ENCODE results near the gene KIF21A. TPM values are rescaled to one million over a fixed set of nuclear protein-coding genes. Genes with fewer than 3 reads are reported as not detected.
"Not testable (repeated sequence)": the region's sequence is repeated elsewhere in the genome, so short reads cannot be mapped to it uniquely, and the experiment has no call there.

KIF21A gene
- total RNA-seq, 6 experiments from 2014 or later = 18.4 to 32.9 (median 27.8) TPM

DNA sequence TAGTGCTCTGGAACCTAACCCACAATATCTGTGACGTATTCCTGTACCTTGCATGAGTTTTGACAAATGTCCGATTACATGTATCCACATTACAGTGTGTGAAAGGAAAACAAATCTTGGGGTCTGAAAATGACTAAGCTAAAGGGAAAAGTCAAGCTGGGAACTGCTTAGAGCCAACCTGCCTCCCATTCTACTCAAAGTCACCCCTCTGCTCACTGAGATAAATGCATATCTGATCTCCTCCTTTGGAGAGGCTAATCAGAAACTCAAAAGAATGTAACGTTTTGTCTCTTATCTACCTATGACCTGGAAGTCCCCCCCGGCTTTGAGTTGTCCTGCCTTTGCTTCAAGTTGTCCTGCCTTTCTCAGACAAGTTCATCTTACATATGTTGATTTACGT lies 34.0 kb upstream of the KIF21A start:
- TF ChIP-seq POLR2A (IDR thresholded peaks at IDR 0.05) = no peak
- TF ChIP-seq, protein P1, sequence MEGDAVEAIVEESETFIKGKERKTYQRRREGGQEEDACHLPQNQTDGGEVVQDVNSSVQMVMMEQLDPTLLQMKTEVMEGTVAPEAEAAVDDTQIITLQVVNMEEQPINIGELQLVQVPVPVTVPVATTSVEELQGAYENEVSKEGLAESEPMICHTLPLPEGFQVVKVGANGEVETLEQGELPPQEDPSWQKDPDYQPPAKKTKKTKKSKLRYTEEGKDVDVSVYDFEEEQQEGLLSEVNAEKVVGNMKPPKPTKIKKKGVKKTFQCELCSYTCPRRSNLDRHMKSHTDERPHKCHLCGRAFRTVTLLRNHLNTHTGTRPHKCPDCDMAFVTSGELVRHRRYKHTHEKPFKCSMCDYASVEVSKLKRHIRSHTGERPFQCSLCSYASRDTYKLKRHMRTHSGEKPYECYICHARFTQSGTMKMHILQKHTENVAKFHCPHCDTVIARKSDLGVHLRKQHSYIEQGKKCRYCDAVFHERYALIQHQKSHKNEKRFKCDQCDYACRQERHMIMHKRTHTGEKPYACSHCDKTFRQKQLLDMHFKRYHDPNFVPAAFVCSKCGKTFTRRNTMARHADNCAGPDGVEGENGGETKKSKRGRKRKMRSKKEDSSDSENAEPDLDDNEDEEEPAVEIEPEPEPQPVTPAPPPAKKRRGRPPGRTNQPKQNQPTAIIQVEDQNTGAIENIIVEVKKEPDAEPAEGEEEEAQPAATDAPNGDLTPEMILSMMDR (IDR thresholded peaks at IDR 0.05) = no peak
- Histone ChIP-seq H3K36me3 (no peaks in the 10 kb centered on the region), H3K4me1 (no peaks in the 10 kb centered on the region), H3K27ac (no peak overlapping the region), H3K9me3 (no peaks in the 10 kb centered on the region), H3K4me3 (no peak overlapping the region), H3K27me3 (no peaks in the 10 kb centered on the region)
- DNase-seq (no peak), ATAC-seq (no peak)
- intact Hi-C loops (cut with DNase I) = no loop called here
- WGBS (ENCODE audit: insufficient coverage, low coverage, low lambda C conversion rate, missing lambda C conversion rate) = 61% methylated on average over 5 of the region's 5 CpGs

DNA sequence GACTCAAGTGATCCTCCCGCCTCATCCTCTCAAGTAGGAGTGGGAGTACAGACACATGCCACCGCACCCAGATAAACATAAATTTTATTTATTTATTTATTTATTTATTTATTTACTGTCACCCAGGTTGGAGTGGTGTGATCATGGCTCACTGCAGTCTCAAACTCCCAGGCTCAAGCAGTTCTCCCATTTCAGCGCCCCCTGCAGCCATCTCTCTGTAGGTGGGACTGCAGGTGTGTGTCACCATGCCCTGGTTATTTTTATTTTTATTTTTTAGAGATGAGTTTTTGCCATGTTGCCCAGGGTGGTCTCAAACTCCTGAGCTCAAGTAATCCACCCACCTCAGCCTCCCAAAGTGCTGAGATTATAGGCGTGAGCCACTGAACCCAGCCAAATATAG lies 33.2 kb upstream of the KIF21A start:
- TF ChIP-seq POLR2A (IDR thresholded peaks at IDR 0.05) = no peak
- Histone ChIP-seq H3K27ac (no peak overlapping the region), H3K4me1 (no peaks in the 10 kb centered on the region), H3K27me3 (no peaks in the 10 kb centered on the region), H3K9me3 (no peaks in the 10 kb centered on the region), H3K36me3 (no peaks in the 10 kb centered on the region), H3K4me3 (no peak overlapping the region)
- intact Hi-C loops (cut with DNase I) = no loop called here
- 91% methylated on average over 4 of the region's 4 CpGs for WGBS (ENCODE audit: insufficient coverage, low coverage, low lambda C conversion rate, missing lambda C conversion rate)
- ATAC-seq (no peak), DNase-seq (no peak)

DNA sequence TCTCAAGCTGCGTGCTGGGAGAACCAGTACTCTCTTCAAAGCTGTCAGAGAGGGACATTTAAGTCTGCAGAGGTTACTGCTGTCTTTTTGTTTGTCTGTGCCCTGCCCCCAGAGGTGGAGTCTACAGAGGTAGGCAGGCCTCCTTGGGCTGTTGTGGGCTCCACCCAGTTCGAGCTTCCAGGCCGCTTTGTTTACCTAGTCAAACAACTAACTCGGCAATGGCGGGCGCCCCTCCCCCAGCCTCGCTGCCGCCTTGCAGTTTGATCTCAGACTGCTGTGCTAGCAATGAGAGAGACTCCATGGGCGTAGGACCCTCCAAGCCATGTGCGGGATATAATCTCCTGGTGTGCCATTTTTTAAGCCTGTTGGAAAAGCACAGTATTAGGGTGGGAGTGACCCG lies 32.2 kb upstream of the KIF21A start:
- intact Hi-C loops (cut with DNase I); H3K27ac ChIP-seq; H3K36me3 ChIP-seq; H3K4me1 ChIP-seq; DNase-seq; H3K4me3 ChIP-seq; ATAC-seq; H3K27me3 ChIP-seq; H3K9me3 ChIP-seq: not testable (repeated sequence)
- WGBS (ENCODE audit: insufficient coverage, low coverage, low lambda C conversion rate, missing lambda C conversion rate) = 85% methylated on average over 4 of the region's 11 CpGs

DNA sequence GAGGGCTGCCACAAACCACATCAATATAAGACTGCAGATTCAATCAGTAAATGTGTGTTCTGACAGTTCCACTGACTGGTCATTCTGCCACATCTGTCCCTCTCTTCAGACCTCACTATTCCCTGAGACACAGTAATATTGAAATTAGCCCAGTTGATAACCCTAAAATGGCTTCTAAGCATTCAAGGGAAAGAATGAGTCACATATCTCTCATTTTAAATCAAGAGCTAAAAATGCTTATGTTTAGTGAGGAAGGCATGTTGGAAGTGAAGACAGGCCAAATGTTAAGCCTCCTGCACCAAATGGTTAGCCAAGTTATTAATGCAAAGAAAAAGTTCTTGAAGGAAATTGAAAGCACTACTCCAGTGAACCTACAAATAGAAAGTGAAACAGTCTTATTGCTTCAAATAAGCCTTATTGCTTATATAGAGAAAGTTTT lies 24.5 kb upstream of the KIF21A start:
- Histone ChIP-seq H3K27ac (no peak overlapping the region), H3K4me1 (no peaks in the 10 kb centered on the region), H3K36me3 (no peaks in the 10 kb centered on the region), H3K4me3 (no peak overlapping the region), H3K9me3 (no peaks in the 10 kb centered on the region), H3K27me3 (no peaks in the 10 kb centered on the region)
- TF ChIP-seq POLR2A (IDR thresholded peaks at IDR 0.05) = no peak
- TF ChIP-seq, protein P1 (IDR thresholded peaks at IDR 0.05) = no peak
- intact Hi-C loops (cut with DNase I) = no loop called here
- no peak for DNase-seq
- ATAC-seq = no peak

DNA sequence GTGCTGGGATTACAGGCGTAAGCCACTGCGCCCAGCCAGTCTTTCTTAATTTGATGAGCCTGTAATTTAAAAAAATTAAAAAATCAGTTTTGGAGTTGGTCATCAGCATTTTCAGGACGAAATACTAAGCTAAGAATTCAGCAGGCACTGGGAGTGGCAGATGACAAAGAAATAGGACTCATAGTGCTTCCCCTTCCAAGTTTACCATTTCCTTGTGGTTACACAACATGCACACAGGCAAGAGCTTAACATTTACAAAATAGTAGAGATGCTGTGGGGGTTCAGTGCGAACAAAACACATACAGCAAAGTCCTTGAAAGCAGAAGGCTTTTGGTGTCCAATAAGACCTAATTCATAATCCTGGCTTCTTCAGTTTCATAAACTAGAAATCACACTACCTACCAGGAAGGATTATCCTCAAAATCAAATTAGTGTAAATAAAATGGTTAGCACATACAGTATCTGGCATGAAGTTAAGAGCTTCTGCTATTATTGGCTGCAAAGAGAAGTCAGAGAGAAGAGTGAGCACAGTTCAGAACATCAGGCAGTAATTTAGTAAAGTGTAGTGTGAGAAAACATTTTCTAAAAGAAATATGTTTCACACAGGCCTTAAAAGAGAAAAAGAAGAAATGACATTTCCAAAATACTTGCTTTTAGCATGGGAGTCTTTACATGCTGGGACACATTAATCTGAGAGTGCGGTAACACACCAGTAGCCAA lies 22.2 kb upstream of the KIF21A start:
- WGBS (ENCODE audit: insufficient coverage, low coverage, low lambda C conversion rate, missing lambda C conversion rate) = 84% methylated on average over 5 of the region's 5 CpGs
- DNase-seq = no peak

More for the DNA sequence above, 22.2 kb upstream of the KIF21A start:
- Histone ChIP-seq H3K27me3 (no peaks in the 10 kb centered on the region), H3K27ac (no peak overlapping the region), H3K9me3 (no peaks in the 10 kb centered on the region), H3K36me3 (no peaks in the 10 kb centered on the region), H3K4me1 (no peaks in the 10 kb centered on the region), H3K4me3 (no peak overlapping the region)
- intact Hi-C loops (cut with DNase I) = no loop called here
- no peak for TF ChIP-seq POLR2A (IDR thresholded peaks at IDR 0.05)
- TF ChIP-seq, protein P1 (IDR thresholded peaks at IDR 0.05) = no peak
- no peak for ATAC-seq
